Omental fat pad (tissue), 4 donors: ENCODE results near the gene TANC1. TPM values are rescaled to one million over a fixed set of nuclear protein-coding genes. Genes with fewer than 3 reads are reported as not detected.
A peak's percentile ranks its signal among the peaks of the same experiment; 100 is the strongest.

Source experiments
- ATAC-seq: fragments of 150-250 bp; one replicate; pipeline ENCODE4 v1.9.1; 2016; ENCODE audit warnings: mild to moderate bottlenecking, moderate library complexity; ENCODE audit not compliant: low FRiP score
- DNase-seq: peaks from one replicate; pipeline ENCODE4 v3.0.0-alpha.2; 2019; ENCODE audit warnings: low spot score
- total RNA-seq, 4 donors: library from RNA; depleted of rRNA; stranded (reverse); fragments of >200 nt; gene quantifications; one replicate each; pipeline ENCODE4 v1.1.0, GENCODE V29; 2016
- TF ChIP-seq, protein P1 (sequence below), 3 donors: fragments of 450-650 bp; IDR thresholded peaks; one replicate each; pipeline ENCODE4 v1.5.1; 2016 to 2017; ENCODE audit warnings: antibody characterized with exemption in 3 of 3, mild to moderate bottlenecking in 3 of 3, moderate library complexity in 2 of 3

Gene TANC1
- total RNA-seq, 4 donors from 2014 or later = 26.4 to 72.5 (median 34.9) TPM

DNA sequence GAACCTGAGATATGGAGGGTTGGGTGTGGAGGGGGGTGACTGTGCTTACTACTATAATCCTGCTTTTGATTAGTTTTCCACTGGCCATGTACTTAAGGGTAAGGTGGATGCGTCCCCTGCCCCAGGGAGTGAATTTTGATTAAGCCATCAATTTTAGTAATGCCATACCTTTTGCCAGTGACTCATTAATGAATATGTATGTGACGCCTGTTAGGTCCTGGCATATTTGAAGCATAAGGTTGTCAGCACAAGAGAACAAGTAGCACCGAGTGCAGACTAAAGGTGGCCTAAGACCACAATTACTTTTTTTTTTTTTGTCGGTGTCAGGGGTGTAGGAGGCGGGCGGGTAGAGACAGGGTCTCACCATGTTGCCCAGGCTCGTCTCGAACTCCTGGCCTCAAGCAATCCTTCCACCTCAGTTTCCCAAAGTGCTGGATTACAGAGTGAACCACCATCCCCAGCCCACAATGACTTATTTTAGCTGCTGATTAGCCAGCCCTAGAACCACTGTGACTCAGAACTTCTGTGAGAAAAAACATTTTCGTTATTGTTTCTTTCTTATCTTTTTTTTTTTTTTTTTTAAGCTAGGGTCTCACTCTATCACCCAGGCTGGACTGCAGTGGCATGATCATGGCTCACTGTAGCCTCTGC, 7.0 kb downstream of the TANC1 start:
- DNase-seq = no peak
- no peak for ATAC-seq
- TF ChIP-seq, protein P1, sequence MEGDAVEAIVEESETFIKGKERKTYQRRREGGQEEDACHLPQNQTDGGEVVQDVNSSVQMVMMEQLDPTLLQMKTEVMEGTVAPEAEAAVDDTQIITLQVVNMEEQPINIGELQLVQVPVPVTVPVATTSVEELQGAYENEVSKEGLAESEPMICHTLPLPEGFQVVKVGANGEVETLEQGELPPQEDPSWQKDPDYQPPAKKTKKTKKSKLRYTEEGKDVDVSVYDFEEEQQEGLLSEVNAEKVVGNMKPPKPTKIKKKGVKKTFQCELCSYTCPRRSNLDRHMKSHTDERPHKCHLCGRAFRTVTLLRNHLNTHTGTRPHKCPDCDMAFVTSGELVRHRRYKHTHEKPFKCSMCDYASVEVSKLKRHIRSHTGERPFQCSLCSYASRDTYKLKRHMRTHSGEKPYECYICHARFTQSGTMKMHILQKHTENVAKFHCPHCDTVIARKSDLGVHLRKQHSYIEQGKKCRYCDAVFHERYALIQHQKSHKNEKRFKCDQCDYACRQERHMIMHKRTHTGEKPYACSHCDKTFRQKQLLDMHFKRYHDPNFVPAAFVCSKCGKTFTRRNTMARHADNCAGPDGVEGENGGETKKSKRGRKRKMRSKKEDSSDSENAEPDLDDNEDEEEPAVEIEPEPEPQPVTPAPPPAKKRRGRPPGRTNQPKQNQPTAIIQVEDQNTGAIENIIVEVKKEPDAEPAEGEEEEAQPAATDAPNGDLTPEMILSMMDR (IDR thresholded peaks at IDR 0.05) = no peak

DNA sequence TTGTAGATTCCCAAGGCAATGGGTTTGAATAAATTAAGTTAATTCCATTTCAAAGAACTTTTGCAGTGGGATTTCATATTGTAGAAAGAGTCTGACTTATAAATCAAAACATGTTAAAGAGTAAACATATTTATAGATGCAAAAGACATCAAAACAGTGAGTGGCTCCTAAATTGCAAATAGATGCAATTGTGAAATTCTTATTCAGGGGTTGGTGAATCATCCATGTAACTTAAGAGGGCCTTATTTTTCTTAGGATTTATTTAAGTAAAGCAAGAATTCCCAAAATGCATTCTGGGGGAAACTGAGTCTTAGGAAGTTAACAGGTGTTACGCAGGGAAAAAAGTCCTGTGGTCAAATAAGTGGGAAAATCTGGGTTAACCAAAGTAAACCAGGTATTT, 11.3 kb downstream of the TANC1 start:
- TF ChIP-seq, protein P1 (IDR thresholded peaks at IDR 0.05) = no peak
- ATAC-seq = no peak

DNA sequence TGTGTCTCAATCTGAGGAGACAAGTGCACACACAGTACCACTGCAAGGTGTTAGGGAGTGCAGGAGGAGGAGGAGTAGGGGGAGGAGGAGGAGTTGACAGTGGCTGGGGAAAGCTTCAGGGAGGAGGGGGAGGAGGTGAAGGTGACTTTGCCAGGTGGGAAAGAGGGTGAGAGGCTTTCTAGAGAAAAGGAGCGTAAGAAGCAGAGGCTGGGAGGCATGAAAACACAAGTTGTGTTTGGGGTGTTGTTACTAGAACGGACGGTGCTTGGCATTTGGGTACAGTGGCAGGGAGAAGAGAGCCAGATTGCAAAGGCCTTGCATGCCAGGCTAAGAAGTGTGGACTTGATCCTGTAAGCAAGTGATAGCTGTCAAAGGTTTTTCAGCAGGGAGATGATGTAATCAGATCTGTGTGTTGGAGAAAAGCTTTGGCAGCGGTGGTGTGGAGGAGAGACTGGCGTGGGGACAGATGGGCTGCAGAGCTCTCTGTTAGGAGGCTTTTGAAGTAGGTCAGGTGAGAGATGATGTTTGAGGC, 16.2 kb downstream of the TANC1 start:
- TF ChIP-seq, protein P1 (IDR thresholded peaks at IDR 0.05) = no peak
- ATAC-seq (peak; percentile 50), DNase-seq (no peak)

More for the DNA sequence above, 11.3 kb downstream of the TANC1 start:
- DNase-seq = no peak

DNA sequence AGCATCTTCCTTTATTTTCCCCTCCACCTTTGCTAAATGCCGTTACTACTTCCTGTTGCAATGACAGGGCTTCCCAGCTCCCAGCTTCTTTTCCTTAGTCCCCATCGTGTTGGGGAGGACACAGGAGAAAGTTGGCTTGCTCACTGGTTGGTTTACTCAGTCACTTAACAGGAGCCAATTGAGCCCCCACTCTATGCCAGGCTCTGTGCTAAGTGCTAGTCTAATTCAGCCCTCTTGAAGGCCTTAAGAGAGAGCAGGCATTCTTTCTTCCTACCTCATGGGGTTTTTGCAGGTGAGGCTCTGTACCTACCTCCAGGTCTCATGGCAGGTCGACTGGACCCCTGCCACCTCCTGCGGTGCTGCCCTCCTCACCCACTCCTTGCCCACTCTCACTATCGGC, 20.1 kb downstream of the TANC1 start:
- ATAC-seq (no peak), DNase-seq (no peak)

DNA sequence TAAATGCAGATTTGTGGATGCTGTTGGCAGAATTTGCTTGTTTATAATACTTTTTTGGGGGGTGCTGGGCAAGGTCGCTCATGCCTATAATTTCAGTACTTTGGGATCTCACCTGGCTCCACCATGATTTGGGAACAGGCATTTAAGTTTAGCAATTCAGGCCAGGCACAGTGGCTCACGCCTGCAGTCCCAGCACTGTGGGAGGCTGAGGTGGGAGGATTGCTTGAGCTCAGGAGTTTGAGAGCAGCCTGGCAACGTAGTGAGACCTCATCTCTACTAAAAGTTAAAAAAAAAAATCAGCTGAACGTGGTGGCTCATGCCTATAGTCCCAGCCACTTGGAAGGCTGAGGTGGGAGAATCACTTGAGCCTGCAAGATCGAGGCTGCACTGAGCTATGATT, 20.7 kb downstream of the TANC1 start:
- ATAC-seq = no peak
- DNase-seq = no peak
- TF ChIP-seq, protein P1 (IDR thresholded peaks at IDR 0.05) = no peak

More for the DNA sequence above, 20.1 kb downstream of the TANC1 start:
- TF ChIP-seq, protein P1 (IDR thresholded peaks at IDR 0.05) = no peak

DNA sequence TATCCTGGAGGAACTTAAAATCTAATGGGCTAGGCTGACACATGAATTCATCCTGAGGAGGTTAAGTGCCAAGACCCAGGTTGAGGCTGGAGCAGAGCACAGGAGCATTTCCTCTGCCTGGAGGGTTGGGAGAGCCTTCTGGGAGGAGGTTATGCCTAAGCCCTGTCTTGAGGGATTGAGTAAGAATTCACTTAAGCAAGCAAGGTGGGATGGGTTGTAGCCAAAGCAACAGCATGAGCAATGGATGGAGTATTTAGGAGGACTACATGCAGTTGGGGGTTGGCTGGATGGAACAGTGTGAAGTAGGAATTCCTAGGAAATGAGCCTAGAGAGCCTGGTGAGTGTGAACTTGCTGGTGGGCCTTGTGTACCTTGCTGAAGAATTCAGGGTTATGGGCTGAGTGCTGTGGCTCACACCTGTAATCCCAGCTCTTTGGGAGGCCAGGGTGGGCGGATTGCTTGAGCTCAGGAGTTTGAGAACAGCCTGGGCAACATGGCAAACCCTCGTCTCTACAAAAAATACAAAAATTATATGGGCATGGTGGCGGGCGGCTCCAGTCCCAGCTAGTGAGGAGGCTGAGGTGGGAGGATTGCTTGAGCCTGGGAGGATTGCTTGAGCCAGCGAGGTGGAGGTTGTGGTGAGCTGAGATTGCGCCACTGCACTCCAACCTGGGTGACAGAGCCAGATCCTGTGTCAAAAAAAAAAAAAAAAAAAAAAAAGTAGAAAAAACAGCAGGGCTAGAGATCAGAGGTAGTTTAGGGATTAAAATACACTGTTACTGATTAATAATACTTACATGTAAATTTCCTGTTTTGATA, 22.2 kb downstream of the TANC1 start:
- DNase-seq = no peak
- TF ChIP-seq, protein P1 (IDR thresholded peaks at IDR 0.05) = no peak
- peak; percentile 95 for ATAC-seq
